Activated T-helper 1 cell treated with Interleukin-2 at 50 U/mL for 16 hours (primary cell): ENCODE results near the gene COL8A1.
"Not testable (repeated sequence)": the region's sequence is repeated elsewhere in the genome, so short reads cannot be mapped to it uniquely, and the experiment has no call there.

ENCODE experiments used
- DNase-seq: peaks from one replicate; pipeline ENCODE4 v3.0.0-alpha.2; 2020; ENCODE audit warnings: low read depth

The COL8A1 gene

DNA sequence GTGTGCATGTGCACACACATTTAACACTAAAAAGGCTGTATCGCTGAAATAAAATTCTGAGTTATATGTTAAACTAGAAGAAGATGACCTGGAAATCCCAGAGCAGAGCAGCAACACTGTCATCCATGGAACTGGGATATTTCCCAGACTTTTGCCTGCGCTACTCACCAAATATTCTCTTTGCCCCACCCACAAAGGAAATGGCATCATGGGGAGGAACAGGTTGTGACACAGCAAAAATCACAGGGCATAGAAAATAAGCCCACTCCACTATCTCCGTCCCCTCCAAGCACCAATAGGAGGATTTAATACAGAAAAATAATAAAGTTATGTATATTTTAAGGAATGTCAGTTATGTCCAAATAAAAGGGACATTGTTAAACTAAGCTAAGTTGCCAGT lies 71.7 kb downstream of the COL8A1 start:
- no peak for DNase-seq

DNA sequence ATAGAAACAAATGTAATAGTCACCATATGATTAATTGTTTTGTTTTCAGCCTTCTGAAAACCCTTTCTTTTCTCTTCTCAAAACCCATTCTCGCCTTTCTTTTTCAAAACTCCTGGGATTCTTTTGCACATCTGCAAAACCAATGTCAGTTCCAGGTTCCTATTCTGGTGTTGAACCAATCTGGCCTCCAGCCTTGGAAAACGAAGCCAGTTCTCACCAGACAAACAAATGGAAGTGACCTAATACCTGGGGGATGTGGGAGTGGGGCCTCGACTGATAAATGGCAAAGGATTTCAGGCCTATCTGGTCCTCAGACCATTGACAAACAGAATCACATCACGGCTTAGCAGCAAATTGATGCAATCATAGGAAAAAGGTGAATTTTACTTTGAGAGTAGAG lies 73.0 kb downstream of the COL8A1 start:
- DNase-seq = no peak

- no peak for DNase-seq
Observed at GRCh38 chr3:99712291-99712954, 74.0 kb downstream of the COL8A1 start.

- no peak for DNase-seq
Observed at GRCh38 chr3:99713440-99713839, 75.0 kb downstream of the COL8A1 start.

DNA sequence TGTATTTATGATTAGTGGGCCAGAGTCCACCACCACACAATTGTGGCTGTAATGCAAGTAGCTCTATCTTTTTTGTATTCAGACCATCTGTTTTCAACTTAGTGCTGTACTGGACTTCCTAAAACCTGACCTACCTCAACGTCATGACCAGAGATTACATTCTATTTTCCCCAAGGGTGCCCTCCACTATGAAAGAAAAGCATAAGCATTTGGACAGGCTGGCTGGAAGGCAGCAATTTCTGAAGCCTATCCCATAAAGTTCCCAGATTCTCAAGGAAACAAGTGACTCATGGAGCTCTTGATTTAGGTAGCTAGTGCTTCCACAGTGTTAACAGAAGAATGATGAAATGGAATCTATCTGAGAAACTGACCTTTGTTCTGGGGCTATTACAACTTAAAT lies 75.8 kb downstream of the COL8A1 start:
- no peak for DNase-seq

GRCh38 chr3:99714575-99714974 lies 76.2 kb downstream of the COL8A1 start:
- DNase-seq = no peak

- no peak for DNase-seq
Observed at GRCh38 chr3:99716463-99716995, 78.1 kb downstream of the COL8A1 start.

DNA sequence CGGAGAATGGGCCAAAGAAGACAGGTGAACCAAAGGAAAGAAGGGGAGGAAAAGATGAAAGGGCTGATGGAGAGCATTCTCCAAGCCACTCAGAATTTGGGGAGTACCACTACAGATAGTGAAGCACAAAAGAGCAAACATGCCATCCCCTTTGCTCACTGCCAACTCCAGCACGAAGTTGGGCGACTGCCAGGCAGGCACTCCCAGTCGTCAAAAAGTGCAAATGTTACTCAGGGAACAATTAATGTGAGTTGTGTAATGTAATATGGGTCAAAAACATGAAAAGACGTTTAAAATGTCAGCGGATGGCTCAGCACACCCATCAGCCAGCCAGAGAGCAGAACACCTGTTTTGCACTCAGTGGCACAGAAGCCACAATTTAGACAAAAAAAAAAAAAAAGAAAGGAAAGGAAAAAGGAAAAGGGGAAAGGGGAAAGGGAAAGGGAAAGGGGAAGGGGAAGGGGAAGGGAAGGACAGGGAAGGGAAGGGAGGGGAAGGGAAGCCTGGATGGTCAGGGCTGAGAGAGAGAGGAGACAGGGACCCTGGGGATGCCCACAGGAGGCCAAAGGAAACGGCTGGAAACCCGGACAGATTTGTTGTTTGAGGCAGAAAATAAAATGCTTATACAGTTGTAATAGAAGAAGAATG lies 82.7 kb downstream of the COL8A1 start:
- no peak for DNase-seq

- no peak for DNase-seq
Observed at GRCh38 chr3:99721633-99722007, 83.2 kb downstream of the COL8A1 start.

DNA sequence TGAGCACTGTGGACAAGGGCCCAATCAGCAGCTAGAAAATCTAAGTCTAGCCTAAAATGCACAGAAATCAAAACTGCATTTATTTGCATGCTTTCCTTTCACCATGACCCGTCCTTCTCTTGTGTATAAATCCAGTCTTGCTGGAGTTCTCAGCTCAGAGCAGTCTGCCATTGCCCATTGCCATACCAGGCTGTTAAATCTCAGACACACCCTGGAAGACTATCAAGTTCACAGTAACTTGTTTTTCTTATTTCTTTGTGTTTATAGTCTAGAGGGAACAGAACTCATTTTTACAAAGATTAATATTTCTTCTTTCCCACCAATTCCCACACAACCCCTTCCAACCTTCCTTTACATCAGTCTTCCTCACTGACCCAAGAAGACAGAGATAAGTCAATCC lies 85.9 kb downstream of the COL8A1 start:
- no peak for DNase-seq

GRCh38 chr3:99730870-99731269 lies 92.5 kb downstream of the COL8A1 start:
- DNase-seq = no peak

DNA sequence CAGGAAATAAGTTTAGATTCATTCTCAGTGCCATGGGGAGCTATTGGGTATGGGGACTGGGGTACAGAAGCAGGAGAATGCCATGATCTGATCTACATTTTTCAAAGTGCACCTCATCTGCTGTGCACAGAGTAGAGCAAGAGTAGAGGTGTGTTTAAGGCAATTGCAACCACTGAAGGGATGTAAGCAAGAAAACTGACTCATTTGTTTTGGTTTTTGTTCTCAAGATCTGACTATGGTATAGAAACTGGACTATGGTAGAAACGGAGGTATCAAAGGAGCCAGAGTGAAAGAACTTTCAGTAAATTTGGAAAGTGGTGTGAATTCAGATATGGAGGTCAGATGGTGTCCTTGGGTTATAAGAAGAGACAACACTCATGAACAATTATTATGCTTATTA lies 93.1 kb downstream of the COL8A1 start:
- no peak for DNase-seq

DNA sequence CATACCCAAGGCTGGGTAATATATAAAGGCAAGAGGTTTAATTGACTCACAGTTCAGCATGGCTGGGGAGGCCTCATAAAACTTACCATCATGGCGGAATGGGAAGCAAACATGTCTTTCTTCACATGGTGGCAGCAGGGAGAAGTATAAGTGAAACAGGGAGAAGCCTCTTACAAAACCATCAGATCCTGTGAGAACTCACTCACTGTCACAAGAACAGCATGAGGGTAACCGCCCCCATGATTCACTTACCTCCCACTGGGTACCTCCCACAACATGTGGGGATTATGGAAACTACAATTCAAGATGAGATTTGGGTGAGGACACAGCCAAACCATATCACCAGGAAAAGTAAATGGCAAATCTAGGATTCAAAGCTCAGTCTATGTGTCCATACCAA lies 102.0 kb downstream of the COL8A1 start:
- not testable (repeated sequence) for DNase-seq

GRCh38 chr3:99741588-99741987 lies 103.2 kb downstream of the COL8A1 start:
- DNase-seq = no peak

- no peak for DNase-seq
Observed at GRCh38 chr3:99747915-99748314, 109.5 kb downstream of the COL8A1 start.

DNA sequence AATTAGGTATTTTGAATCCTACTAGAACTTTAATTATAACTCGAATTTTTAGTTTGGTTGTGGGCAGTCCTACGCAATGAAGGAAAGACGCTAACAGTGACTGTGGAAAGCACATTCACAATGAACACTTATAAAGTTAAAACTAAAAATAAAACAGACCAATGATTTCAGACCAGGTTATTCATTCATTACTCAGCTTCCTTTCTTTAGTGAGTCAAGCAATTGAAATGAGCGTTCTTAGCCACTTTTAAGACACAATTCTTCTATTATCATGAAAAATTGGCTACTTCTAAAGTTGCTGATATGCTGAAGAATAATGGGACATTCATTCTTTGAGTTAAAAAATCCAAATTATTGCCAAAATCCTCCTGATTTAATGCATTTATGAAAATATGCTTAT lies 113.3 kb downstream of the COL8A1 start:
- no peak for DNase-seq

DNA sequence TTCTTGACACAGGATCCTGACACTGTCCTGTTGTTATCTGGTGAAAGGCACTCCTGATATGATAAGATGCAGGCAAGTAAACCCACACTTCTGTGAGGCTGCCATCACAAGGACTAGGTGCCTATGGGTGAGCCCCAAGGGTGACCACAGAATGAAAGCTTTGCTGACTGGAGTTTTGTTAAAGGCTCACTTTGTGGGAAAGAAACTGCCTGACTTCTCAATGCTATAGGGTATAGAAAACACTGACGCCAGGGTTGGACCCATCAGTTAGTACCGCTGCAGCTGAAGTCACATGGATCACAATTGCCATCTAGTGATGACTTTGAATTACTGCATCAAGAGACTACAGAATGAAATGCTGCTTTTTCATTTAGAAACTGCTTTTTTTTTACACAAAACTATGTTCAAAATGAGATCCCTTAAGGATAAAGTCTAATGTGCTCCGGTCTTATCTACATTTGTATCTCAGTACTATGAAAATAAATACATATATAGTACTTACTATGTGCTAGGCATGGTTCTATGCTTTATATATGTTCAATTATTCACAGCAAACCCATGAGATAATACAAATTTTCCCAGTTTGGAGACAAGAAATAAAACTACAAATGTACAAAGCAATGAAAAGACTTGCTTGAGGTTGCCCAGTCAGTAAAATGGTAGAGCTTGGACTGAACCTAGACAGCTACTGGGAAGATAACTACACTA lies 115.0 kb downstream of the COL8A1 start:
- no peak for DNase-seq

DNA sequence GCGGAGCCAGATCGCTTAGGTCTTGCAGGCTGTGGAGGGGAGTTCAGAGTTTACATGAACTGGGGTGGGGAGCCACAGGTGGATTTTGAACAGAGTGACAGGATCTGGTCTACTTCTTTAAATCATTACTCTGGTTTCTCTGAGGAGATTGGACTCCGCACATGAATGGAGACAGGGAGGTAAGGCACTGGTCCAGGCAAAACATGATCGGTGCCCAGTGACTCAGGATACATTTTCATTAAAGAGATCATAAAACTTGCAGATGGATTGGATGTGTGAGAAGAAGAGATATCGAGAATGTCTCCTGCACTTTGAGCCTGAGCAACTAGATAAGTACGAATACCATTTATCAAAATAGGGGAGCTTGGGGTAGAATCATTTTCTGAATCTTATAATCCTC lies 117.4 kb downstream of the COL8A1 start:
- no peak for DNase-seq

GRCh38 chr3:99757966-99758365 lies 119.6 kb downstream of the COL8A1 start:
- no peak for DNase-seq

DNA sequence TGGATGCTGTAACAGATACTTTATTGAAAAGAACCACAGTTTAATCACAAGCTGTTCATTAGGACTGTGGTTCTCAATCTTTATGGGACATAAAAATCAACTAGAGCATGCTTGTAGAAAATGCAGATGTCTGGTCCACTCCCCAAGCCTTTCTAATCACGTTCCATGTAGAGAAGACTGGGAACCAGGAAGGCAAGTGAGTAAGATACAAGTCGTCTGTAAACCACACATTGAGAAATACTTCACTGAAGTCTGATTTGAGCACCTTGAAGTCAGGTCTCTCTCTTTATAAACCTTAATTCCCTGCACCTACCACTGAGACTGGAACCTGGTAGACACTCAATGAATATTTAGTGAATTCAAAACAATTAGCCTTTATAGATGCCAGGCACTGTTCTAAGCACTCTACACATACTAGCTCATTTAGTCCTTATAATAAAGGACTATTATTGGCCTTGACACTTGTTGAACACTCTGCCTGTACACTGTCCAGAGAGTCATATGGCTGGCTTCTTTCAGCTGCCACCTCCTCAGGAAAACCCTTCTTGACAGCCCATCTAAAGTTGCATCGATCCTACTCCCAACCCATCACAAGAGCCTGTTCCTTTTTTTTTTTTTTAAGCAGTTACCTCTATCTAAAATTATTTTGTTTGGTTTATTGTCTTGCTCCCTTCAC lies 120.2 kb downstream of the COL8A1 start:
- no peak for DNase-seq

DNA sequence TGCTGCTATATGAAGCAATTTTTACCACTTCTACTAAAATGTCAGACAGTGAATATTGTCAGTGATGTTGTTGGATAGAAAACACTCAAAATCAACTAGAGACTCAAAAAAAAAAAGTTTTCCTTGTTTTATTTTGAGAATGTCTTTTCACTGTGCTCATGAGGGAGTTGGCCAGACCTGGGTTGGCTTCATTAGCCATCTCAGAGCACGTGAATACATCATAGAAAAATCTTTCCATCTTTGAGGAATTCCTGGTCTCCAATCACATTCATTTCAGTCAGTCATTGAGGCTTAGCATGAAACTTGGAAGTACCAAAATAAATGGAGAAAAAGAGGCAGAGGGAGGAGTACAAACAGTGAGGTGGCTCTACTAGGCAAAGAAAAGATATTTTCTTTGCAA lies 121.6 kb downstream of the COL8A1 start:
- no peak for DNase-seq

DNA sequence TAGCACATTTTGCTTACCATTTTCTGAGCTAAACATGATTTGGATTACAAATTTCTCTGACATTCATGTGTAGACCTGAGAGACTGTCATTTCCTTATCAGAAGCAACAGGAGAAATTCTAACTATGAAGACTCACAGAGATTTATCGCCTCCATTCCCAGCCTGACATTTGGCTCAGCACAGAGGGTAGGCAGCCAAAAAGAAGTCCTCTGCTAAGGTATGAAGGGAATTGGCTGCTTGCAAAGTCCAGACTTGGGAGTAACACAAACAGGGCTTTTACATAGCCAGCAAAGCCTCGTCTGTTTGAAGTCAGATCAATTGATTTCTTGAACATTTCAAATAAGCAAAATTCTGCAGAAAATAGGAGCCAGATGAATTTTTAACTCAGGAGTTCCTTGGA lies 122.2 kb downstream of the COL8A1 start:
- no peak for DNase-seq
